ENCODE results near the gene FAM118B. TPM values are rescaled to one million over a fixed set of nuclear protein-coding genes. Genes with fewer than 3 reads are reported as not detected.
"Not testable (repeated sequence)": the region's sequence is repeated elsewhere in the genome, so short reads cannot be mapped to it uniquely, and the experiment has no call there.

FAM118B gene
- polyA plus RNA-seq, 4 donors, result 27.5 to 31.3 (median 28.7) TPM

DNA sequence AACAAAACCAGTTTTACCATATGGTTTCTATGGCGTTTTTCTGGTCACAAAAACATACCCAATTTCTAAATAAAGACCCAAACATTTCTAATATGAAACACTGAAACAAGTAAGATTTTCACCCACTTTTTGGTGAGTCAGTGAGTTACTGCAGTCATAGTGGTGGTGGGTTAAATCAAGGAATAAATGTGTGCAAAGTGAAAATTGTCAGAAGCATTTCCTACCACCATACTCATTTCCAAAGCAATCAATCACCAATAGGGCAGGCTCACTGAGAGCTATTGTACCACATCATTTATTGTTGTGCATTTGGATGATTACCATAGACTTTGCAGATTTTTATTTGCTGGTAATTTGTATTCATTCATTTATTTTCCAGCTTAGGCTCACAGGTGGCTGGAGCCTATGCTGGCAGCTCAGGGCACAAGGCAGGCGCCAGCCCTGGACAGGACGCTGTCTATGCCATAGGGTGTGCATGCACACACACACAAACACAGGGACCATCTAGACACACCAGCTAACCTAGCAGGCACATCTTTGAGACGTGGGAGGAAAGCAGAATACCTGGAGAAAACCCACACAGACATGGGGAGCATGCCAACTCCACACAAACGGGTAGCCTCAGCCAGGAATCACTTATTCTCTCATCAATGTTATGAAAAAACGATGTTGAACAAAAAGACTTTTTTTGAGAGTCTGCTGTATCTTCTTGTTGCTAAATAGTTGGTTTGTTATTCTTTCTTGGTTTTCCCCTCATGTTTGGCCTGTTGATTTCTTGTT, 5.1 kb downstream of the FAM118B start:
- no peak for DNase-seq (ENCODE audit: low read depth in 4 of 4, low spot score in 2 of 4)

DNA sequence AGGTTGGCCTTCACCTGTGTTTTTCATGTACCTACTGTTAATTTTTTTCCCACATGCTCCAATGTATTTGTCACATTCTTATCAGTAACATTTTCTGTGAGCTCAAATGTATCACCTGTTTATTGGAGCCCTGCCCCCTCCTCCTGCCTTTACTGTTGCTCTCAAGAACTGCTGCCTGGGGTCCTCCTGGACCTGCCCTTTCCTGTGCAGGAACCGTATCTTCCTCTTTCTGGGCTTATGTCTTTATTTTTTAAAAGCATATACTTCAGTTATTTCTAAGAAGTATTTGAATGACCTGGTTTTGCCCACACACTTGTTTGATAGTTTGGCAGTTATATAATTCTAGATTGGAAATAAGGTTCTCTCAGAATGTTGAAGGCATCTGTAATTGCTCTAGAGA, 5.9 kb downstream of the FAM118B start:
- DNase-seq (ENCODE audit: low read depth in 4 of 4, low spot score in 2 of 4), result no peak

DNA sequence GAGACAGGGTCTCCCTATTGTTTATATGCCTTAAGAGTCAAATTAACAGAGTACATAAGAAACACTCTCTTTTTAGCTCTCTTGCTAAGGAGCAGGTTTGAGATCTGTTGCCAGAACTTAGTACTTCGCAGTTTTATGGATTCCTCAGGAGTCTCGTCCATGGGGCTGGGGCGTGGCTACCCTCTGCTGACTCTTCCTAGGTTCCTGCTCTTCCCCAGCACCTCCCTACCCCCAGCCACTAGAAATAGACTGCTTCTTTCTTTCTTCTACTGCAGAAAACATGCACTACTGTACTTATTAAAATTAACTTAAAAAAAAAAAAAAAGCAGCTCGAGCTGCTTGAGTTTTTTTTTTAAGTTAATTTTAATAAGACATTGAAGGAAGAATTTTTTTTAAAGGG, 8.0 kb downstream of the FAM118B start:
- DNase-seq (ENCODE audit: low read depth in 4 of 4, low spot score in 2 of 4), result no peak

DNA sequence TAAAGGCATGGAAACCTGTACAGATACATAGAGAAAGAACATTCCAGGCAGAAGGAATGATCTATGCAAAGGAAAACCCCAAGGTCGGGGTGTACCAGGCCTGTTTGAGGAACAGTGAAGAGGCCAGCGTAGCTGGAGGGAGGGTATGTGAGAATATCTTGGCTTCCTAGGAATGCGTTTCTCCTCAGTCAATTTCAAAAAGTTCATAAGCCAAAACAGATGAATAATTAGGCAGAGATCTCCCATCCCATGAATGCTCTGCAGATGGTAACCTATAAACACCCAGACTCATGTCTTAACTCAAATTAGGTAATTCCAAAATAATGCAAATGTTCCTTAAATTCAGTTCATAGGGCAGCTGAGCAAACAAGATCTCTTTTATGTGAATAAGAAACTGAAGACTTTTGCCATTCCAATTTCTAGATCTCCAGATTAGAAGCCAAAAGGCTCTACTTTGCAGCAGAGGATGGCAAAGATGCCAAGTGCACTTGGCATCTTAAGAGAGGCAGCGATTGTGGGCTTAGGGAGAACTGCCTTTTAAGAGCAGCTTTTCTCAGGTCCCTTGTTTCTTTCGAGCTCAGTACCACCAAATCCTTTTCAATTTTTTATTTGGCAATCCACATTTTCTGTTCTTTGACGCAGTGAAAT, 13.2 kb downstream of the FAM118B start:
- no peak for DNase-seq (ENCODE audit: low read depth in 4 of 4, low spot score in 2 of 4)

DNA sequence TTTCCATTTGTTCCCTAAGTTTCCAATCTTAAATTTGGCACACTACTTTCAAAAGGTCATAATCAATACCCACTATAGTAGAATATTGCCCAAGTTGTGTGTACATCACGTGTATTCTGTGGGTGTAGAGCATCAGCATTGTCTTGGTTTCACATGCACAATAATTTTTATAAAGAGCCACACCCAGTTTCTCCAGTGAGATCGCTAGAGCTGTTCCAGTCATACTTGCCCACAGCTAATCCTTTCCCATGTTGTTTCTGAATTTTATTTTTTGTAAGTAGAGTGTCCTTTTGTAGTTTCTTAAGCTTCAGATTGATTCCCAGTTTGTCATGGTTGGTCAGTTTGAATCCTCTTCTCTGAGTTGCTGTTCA, 13.7 kb downstream of the FAM118B start:
- no peak for DNase-seq (ENCODE audit: low read depth in 4 of 4, low spot score in 2 of 4)

DNA sequence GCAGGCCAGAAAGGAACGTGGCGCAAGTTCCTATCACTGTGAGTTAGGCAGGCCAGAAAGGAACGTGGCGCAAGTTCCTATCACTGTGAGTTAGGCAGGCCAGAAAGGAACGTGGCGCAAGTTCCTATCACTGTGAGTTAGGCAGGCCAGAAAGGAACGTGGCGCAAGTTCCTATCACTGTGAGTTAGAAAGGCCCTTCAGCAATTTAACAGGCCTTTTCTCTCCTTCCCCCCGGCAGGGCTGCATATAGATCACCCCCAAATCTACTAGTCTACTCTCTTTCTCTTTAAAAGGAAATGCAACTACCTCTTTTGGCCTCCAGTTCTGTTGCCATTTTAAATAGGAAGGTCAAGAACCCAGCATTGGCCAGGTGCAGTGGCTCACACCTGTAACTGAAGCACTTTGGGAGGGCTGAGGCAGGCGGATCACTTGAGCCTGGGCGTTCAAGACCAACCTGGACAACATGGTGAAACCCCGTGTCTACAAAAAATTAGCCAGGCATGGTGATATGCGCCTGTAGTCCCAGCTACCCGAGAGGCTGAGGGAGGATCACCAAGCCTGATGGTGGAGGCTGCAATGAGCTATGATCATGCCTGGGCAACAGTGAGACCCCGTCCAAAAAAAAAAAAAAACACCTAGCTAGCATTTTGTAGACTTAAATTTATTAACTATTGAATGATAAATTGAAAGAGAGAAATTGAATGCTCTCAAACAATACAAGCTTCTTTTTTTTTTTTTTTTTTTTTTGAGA, 14.9 kb downstream of the FAM118B start:
- no peak for DNase-seq (ENCODE audit: low read depth in 4 of 4, low spot score in 2 of 4)

DNA sequence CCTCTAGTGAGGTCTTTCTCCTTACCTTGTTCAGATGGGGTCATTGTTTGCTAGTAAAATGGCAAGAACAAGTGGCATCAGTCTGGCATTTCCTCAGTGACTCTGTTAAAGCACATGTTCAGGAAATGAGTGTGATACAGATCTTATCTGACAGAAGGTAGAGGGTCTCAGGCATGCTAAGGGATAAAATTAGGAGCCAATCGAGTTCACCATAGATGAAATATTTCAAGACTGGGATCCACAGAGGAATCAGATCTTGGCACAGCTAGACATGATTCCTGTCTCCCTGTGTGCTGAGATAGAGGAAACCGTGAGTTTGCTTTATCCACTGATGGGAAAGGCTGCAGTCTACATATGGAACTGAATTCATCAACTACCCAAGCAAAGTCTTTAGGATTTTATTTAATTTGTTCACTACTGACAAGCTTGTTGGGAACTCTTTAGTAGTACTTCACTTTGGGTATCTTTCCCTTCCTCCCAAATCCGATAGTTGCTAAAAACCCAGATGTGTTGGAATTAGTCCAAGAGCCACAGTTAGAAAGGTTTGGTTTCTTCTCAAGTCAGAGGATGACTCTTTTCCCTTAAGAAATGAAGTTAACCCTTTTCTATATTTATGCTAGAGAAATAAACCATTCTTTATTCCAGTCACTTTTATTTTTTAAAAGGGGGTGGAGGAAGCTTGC, 18.4 kb downstream of the FAM118B start:
- no peak for DNase-seq (ENCODE audit: low read depth in 4 of 4, low spot score in 2 of 4)

DNA sequence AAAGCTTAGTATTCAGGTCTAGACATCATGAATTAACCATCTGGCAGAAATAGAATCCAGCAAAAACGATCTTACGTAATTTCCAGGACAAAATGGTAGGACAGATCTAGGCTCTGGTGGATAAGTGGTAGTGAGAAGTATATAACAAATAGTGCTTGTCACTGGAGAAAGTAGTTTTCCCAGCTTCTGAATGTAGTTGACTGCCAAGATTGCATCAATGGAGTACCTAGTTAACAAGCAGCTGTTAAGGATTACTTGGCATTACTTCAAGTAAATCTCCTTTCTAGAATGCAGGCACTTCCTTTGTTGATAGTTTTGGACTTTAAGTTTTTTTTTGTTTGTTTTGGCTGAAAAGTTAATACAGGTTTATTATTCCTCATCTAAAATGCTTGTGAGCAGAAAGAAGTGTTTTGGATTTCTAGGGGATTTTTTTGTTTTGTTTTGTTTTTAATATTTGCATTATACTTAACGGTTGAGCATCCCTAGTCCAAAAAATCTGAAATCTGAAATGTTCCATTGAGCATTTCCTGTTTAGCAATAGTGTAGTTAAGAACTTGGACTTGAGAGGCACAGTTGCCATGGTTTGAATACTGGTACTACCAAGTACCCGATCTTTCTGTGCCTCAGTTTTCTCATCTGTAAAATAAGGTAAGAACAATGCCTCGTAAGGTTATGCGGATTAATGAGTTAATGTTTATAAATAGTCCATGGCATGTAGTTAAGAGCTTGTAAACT, 20.3 kb downstream of the FAM118B start:
- DNase-seq (ENCODE audit: low read depth in 4 of 4, low spot score in 2 of 4), result no peak

DNA sequence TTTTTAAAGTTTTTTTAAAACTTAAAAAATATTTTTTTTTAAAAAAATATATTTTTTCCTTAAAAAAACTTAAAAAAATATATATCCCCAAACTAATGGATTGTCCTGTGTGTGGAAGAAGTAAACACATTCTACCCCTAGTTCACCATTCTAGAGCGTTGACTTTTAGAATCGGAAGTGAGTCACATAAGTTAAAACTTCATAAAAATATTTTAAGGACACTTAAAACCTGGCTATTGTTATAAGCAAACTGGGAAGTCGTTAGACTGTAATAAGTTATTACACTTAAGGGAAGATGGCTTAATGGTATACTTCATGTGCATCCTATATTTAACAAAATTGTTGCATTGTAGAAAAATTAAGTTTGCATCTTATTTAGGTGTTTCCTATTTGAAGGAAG, 21.1 kb downstream of the FAM118B start:
- no peak for DNase-seq (ENCODE audit: low read depth in 4 of 4, low spot score in 2 of 4)

DNA sequence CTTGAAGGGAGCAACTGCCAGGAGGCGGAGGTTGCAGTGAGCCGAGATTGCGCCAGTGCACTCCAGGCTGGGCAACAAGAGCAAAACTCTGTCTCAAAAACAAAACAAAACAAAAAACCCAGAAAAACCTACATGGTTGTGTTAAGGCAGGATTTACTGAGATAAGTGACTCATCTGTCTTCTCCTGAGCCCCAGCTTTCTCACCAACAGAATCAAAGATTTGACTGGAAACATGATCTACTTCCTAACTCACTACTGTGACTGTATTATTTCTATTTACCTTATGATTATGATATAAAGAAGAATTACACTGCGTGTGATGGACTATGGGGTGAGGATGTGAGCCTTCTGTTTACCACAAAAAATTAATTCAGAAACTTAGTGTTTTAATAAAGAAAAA, 21.8 kb downstream of the FAM118B start:
- no peak for DNase-seq (ENCODE audit: low read depth in 4 of 4, low spot score in 2 of 4)

DNA sequence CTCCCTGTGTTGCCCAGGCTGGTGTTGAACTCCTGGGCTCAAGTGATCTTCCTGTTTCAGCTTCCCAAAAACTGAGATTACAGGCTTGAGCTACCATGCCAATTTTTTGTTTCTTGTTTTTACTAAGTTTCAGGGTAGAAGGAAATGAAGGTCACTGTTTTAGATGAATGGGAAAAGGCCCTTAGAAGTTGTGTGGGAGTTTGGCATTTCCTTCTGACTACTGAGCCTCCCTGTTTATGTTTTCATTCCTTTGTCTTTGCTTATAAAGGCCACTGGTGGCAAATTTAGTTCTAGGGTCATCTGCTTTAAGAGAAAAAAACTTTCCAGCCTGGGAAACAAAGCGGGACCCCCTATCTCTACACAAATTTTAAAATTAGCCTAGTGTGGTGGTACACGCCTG, 35.1 kb downstream of the FAM118B start:
- no peak for DNase-seq (ENCODE audit: low read depth in 4 of 4, low spot score in 2 of 4)

DNA sequence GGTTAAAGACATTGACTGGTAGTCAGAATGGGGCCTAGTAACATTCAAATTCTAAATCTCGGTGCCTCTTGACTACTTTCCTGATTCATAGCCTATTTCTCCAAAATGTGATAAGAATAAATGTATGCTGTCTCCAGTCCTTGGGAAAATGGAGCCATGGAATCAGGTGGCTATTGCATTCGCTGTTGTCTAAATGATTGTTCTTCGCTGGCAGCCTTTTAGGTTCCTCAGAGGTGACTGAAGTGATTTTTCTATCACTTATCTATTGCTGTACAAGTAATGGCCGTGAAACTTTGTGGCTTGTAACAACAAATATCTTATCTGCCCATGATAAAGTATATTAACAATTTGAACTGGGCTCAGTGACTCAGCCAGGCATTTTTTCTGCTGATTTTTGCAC, 41.7 kb downstream of the FAM118B start:
- no peak for DNase-seq (ENCODE audit: low read depth in 4 of 4, low spot score in 2 of 4)

DNA sequence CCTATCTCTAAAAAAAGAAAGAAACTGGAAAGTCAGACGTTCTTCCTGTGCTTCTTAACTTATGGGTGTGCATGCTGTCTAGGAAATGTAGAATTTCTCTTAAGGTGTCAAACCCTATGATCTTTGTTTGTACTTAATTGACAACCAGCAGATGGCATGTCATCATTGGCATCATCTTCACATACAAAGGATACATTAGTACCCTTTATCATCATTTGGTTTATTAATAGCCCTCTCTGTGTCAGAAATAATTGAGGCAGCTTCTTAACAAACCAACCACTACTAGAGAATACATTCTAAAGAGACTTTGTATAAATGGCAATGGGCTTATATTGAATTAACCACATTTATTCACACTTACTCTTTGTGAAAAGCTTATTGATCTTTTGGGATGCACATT, 43.2 kb downstream of the FAM118B start:
- no peak for DNase-seq (ENCODE audit: low read depth in 4 of 4, low spot score in 2 of 4)

DNA sequence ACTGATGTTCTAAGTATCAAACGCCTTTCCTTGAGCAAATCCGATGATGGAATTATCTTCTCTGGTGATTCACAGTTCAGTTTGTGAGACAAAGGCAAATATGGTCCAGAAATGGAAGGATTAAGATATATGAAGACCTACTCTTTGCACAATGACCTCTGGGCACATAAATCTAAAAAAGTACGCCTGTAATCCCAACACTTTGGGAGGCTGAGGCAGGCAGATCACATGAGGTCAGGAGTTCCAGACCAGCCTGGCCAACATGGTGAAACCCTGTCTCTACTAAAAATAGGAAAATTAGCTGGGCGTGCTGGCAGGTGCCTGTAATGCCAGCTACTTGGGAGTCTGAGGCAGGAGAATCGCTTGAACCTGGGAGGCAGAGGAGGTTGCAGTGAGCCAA, 43.9 kb downstream of the FAM118B start:
- not testable (repeated sequence) for DNase-seq (ENCODE audit: low read depth in 4 of 4, low spot score in 2 of 4)

DNA sequence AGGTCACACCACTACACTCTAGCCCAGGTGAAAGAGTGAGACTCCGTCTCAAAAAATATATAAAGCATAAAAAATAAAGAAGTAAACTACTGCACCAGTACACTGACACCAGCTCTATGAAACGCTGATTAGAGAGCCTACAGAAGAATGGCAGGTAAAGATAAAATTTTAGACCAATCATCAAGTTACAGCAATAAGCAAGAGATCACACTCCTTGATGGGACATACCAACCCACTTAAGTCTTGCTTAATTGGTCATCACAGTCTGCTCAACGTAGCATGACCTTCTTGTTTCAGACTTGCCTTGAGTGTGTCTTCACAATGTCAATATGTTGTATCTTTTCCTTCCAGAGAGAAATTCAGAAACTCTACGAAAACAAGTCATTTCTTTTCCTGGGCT, 44.6 kb downstream of the FAM118B start:
- DNase-seq (ENCODE audit: low read depth in 4 of 4, low spot score in 2 of 4), result no peak

DNA sequence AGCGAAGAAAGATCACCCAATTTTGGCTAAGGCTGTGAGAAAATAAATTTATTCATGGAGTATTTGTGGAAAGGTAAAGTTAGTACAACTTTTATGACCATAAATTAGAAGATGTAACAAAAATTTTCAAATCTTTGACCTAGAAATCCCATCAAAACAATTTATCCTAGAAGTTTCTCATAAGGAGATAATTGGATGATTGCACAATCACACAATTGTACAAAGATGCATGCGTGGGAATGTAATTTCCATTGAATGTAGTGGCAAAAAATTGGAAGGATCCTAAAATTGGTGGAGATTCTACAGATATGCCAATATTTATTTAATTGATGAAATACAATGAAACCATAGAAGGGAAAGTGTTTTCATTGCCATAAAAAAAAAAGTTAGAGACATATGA, 45.6 kb downstream of the FAM118B start:
- DNase-seq (ENCODE audit: low read depth in 4 of 4, low spot score in 2 of 4), result no peak

DNA sequence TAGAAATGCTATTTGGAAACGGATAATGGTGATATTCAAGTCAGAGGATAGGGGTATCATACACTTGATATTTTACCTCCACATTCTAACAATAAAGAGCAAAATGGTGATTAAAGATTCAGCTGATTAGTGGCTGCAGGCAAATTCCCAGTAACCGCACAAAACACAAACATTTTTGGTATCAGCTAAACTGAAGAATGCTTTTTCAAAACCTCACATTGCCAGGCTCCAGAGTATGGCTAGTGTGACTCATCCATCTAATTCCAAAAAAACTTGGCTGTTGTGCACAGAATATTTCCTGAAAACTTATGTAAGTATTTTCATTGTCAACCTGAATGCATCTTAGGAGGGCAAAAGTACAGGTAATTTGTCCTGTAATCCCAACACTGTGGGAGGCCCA, 46.2 kb downstream of the FAM118B start:
- DNase-seq (ENCODE audit: low read depth in 4 of 4, low spot score in 2 of 4), result no peak

DNA sequence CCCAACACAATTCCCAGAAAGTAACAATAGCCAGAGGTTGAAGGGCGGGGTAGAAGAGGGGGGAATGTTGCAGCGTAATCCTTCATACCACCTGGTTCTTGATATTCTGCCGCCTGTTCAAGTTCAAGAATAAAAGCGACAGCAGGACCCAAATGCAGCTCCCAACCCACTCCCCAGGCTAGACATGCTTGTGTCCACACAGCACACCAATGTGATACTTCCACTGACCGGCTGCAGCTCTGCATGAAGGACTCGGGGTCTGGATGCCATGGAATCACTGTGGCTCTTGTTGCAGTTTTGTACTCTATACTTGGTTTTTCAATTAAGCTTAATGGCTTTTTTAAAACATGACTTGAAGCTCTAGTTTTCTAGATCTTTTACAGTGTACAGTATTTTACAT, 50.6 kb downstream of the FAM118B start:
- no peak for DNase-seq (ENCODE audit: low read depth in 4 of 4, low spot score in 2 of 4)

DNA sequence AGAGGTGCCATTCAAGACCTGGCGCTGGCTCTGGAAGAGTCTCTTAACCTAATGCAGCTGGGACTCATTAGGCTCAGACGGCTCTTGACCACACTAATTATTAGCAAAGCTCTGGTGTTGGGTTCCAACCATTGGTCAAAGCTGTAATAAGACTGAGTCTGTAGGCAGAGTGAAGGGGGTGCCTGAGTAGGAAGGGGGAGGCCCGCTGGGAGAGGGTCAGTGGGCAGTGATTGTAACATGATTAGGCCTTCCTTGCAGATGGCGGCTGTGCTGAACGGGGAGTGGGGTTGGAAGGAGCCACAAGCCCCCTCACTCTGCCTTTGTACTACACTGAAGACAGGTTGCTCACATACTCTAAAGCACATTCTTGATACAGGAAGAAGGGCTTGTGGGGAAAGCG, 51.9 kb downstream of the FAM118B start:
- no peak for DNase-seq (ENCODE audit: low read depth in 4 of 4, low spot score in 2 of 4)

DNA sequence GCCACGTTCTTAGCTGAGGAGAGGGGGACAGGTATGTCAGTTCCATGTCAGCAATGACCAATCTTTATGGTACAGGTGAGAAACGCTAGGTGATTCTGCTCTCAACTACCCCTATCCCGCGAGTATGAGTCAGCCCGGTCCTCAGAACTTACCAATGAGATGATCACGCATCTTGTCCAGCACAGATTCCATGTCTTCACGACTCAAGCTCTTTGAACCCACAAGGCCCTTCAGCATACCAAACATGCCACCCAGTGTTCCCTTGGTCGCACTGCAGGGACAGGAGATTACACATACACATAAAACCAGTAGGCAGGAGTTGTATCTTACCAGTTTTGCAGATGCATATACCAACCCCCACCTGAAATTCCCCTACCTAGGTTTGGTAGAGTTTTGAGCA, 54.2 kb downstream of the FAM118B start:
- DNase-seq (ENCODE audit: low read depth in 4 of 4, low spot score in 2 of 4), result no peak

DNA sequence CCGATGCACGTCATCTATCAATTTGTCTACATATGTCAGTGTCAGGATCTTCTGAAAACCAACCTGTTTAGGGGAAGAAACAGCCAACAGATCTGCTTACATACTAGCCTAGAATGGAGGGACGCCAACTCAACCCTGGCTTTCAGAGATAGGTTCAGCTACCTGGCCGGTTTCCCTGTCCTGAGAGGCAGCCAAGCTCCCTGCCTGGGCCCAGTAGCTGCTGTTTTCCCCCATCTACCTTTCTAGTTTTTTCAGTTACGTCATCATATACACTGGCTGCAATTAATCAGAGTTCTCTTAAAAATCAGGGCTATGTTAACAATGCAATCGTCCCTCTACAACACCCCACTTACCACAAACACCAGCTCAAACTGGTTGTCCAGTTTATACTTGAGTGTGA, 56.1 kb downstream of the FAM118B start:
- no peak for DNase-seq (ENCODE audit: low read depth in 4 of 4, low spot score in 2 of 4)
